GM23248 (cell line): ENCODE results near the gene SLC24A4.

ENCODE experiments used
- EZH2 ChIP-seq: fragments of 200-600 bp; sonication (generic); IDR thresholded peaks from 2 replicates; pipeline ENCODE4 v1.6.1; 2018; ENCODE audit warnings: antibody characterized with exemption, mild to moderate bottlenecking; ENCODE audit not compliant: insufficient read depth, poor library complexity, severe bottlenecking
- EZH2phosphoT487 ChIP-seq: fragments of 200-600 bp; sonication (generic); IDR thresholded peaks from 2 replicates; pipeline ENCODE4 v1.6.1; 2018; ENCODE audit warnings: antibody characterized with exemption, moderate library complexity, mild to moderate bottlenecking, low read depth; ENCODE audit not compliant: insufficient read depth

GRCh38 chr14:92549859-92550230 lies 226.9 kb downstream of the SLC24A4 start:
- TF ChIP-seq EZH2phosphoT487 (no peak), EZH2 (no peak)
